GM12875 (cell line): Measurements from ENCODE around the gene BZW1.

Source experiments
- H3K4me3 ChIP-seq: one replicate; pipeline ENCODE4 v1.5.1; 2011; ENCODE audit warnings: low read depth, low read length, control low read depth
- TF ChIP-seq, protein P1 (sequence below): IDR thresholded peaks from 2 replicates; pipeline ENCODE4 v1.5.1; 2011; ENCODE audit warnings: low read depth, mild to moderate bottlenecking, control low read depth, inconsistent platforms, low read length, moderate library complexity, borderline replicate concordance; ENCODE audit not compliant: insufficient read depth

The BZW1 gene

DNA sequence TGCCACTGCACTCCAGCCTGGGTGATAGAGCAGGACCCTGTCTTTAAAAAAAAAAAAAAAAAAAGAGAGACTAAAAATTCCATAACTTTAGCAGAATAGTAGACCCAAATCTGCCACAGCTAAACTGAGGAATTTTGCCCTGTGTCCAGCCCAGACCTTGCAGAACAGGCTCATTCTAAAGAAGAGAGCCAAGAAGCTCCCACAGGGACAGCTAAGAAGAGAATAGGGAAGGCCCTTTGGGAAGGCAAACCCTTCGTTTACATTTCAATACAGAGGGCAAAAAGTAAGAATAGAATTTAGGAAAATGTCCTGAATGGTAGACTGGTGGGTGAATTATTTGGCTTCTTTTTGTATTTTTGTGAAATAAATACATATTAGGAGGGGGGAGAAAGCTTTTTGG, 21.5 kb upstream of the BZW1 start:
- TF ChIP-seq, protein P1, sequence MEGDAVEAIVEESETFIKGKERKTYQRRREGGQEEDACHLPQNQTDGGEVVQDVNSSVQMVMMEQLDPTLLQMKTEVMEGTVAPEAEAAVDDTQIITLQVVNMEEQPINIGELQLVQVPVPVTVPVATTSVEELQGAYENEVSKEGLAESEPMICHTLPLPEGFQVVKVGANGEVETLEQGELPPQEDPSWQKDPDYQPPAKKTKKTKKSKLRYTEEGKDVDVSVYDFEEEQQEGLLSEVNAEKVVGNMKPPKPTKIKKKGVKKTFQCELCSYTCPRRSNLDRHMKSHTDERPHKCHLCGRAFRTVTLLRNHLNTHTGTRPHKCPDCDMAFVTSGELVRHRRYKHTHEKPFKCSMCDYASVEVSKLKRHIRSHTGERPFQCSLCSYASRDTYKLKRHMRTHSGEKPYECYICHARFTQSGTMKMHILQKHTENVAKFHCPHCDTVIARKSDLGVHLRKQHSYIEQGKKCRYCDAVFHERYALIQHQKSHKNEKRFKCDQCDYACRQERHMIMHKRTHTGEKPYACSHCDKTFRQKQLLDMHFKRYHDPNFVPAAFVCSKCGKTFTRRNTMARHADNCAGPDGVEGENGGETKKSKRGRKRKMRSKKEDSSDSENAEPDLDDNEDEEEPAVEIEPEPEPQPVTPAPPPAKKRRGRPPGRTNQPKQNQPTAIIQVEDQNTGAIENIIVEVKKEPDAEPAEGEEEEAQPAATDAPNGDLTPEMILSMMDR = no peak

DNA sequence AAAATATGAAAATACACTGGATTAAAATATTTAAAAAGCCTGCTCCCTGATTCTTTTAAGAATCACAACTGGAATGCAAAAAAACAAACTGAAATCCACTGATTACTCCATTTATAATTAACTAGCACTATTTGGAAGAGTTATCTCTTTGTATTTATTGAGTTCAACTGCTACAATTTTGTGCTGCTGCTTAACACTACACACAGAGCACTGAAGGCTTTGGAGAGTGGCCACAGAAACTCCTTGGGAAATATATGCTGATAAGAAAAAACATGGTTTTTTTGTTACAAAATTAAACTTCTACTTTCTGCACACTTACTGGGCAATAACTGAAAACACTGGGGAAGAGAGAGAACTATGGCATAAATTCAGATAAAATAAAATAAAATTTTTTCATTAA, 19.8 kb upstream of the BZW1 start:
- H3K4me3 ChIP-seq = no peak overlapping the region
- TF ChIP-seq, protein P1 = no peak

More for the DNA sequence above, 21.5 kb upstream of the BZW1 start:
- no peak overlapping the region for H3K4me3 ChIP-seq

DNA sequence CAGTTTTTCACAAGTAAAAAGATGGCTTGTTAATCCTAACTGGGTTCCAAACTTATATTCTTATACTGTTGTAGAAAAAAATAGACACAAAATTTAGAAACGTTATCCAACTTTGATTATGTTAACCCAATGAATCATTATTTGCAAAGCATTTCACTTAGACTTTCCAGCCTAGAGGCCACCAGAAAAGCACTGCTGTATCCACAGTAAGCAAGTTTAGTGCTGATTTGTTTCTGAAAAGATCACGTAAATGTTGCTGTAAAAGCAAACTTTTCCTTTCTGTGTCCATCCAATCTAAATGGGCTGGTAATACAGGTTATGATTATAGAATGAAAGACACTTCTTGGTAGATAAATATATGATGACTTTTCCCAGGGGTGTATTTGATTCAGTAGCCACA, 17.6 kb upstream of the BZW1 start:
- TF ChIP-seq, protein P1 = no peak
- H3K4me3 ChIP-seq = no peak overlapping the region

DNA sequence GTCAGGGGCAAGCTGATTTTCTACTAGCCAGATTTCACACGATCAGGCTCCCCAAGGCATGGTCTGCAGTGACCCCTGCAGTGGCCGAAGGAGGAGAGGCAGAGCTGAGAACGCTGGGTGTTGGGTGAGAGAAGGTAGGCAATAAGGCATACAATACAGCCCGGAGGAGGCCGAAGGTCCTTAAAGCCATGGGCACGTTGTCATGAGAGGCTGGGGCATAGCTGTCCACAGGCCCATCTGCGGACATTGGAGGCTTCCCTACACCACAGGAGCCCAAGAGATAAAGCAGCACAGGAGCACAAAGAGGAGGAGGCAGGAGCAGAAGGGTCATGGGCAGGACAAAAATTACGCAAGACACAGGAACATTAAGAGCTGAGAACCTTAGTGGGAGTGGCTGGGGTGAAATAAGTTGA, 16.7 kb upstream of the BZW1 start:
- TF ChIP-seq, protein P1 = no peak
- H3K4me3 ChIP-seq = no peak overlapping the region

DNA sequence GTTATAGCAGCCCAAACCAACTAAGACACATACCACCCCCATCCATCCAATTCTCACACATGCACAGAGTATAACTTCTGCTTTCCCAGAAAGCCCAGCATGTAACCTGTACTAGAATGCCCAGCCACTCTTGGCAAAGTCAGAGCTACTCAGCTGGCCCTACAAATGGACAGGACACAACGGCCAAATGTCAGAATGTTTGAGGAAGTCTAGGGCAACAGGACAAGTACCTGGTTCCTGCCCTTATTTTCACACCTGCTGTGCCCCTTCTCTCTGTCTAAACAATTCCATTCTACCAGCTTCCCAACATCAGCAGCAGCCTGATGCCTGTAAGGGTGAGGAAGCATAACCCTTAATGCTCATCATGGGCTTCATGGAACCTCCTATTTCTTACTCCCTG, 15.1 kb upstream of the BZW1 start:
- TF ChIP-seq, protein P1 = no peak
- H3K4me3 ChIP-seq = no peak overlapping the region

DNA sequence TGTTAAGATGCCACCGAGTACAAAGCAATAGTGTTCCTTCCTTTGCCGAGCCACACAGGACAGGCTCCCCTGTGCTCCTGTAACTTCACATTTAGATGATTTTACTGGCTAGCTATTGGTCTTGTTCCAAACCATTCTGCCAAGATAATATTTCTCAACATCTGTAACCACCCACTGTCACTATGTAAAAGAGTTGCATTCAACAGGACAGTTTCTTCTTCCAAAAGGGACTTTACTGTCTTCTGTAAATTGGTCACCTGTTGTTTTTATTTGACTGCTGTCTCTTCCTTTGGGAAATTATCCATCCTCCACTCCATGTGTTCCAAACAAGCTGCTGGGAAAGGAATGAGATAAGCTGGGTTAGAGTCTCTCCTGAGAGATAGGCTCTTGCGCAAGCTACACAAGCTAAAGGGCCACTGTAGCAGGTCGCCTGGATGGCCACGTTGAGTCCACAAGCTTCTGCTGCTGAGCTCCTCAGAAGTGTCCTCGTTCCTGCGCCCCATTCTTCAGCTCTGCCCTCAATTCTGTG, 14.4 kb upstream of the BZW1 start:
- no peak overlapping the region for H3K4me3 ChIP-seq

DNA sequence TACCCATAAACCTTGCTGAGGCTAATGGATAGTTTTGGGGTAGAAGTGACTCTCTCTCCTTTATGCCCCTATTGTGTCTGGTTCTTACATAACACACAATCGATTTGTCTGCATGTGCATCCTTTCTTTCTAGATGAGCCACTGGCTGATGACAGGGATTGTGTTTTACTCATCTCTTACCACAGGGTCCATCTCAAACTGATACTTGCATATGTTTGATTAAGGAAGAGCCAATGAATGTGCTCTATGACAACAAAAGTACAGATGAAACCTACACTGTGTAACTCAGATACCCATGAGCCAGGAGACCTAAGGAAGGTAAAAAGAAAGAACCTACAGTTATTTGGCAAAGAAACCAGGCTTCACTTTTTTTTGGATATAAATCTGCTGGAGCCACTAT, 13.2 kb upstream of the BZW1 start:
- TF ChIP-seq, protein P1 = no peak
- H3K4me3 ChIP-seq = no peak overlapping the region

More for the DNA sequence above, 14.4 kb upstream of the BZW1 start:
- TF ChIP-seq, protein P1 = no peak
